Measurements from ENCODE around the gene VDAC1. TPM values are rescaled to one million over a fixed set of nuclear protein-coding genes. Genes with fewer than 3 reads are reported as not detected.

Gene VDAC1
- total and polyA plus RNA-seq, 2 donors (not counting 1 experiment from before 2014, with no cell fraction given) = 27.8 to 60.7 TPM

- ChIA-PET CTCF (interaction anchor here (0.7 to 1.4 kb wide), 11 partner anchors 10 to 886 kb away, joined by 3 to 8 read pairs (median 4); no protein-coding TSS in a partner anchor), POLR2A (no interaction called here)
- ATAC-seq (ENCODE audit: low read depth) (no peak), DNase-seq (peak; percentile 45)
- H3K4me1 ChIP-seq (ENCODE audit: control insufficient read depth in 2 of 2, insufficient read depth in 2 of 2, low read length in 2 of 2) = peaks cover 16 to 30% of the 10 kb centered on the region in 2 donors
- H4K20me1 ChIP-seq (ENCODE audit: control insufficient read depth, insufficient read depth, low read length, poor library complexity, severe bottlenecking) = peaks cover 72% of the 10 kb centered on the region
- H3K9me3 Mint-ChIP-seq (ENCODE audit: insufficient read depth) = no peaks in the 10 kb centered on the region
- H3K27me3 Mint-ChIP-seq = no peaks in the 10 kb centered on the region
- H3K27ac Mint-ChIP-seq = no peak overlapping the region
- H3K36me3 ChIP-seq (replicated peaks in 1 of 2; ENCODE audit: control extremely low read depth in 1 of 2, control insufficient read depth in 1 of 2, extremely low read depth in 1 of 2, insufficient read depth in 2 of 2, low read length in 1 of 2) = peaks cover 2 to 4% of the 10 kb centered on the region in 2 experiments
- no peaks in the 10 kb centered on the region for H3K27me3 ChIP-seq (replicated peaks in 1 of 4; ENCODE audit: control extremely low read depth in 1 of 4, control insufficient read depth in 3 of 4, insufficient read depth in 4 of 4, low read length in 3 of 4)
- H2AFZ ChIP-seq (ENCODE audit: insufficient read depth, low read depth, low read length, poor library complexity, severe bottlenecking) = no peak overlapping the region
- peaks cover 99% of the 10 kb centered on the region for H3K79me2 ChIP-seq (ENCODE audit: control insufficient read depth, insufficient read depth, low read length)
- H3K4me3 ChIP-seq (ENCODE audit: control extremely low read depth in 1 of 5, extremely low read depth in 1 of 5, insufficient read depth in 1 of 5, low read depth in 2 of 5, low read length in 4 of 5) = no peak overlapping the region
- no peak for TF ChIP-seq EZH2 (IDR thresholded peaks at IDR 0.05; ENCODE audit: borderline replicate concordance, insufficient read depth, low read depth, low read length, poor library complexity, severe bottlenecking)
- peak; percentile 72 for TF ChIP-seq CTCF (IDR thresholded peaks at IDR 0.05)
- peak overlapping the region; percentile 17 for H3K4me2 ChIP-seq (replicated peaks; ENCODE audit: low read depth, low read length, poor library complexity, severe bottlenecking)
- no peaks in the 10 kb centered on the region for H3K9me3 ChIP-seq (ENCODE audit: control extremely low read depth in 1 of 3, control insufficient read depth in 2 of 3, insufficient read depth in 1 of 3, low read length in 2 of 3)
- intact Hi-C loops (cut with micrococcal nuclease) = no loop called here
- H3K4me3 Mint-ChIP-seq = no peak overlapping the region
- H3K4me1 Mint-ChIP-seq = peaks cover 76% of the 10 kb centered on the region
- WGBS (ENCODE audit: insufficient coverage) = 78% methylated on average over 1 of the region's 3 CpGs
- H3K9ac ChIP-seq (ENCODE audit: low read length) = no peak overlapping the region
- no peak overlapping the region for H3K27ac ChIP-seq (ENCODE audit: low read length in 2 of 2)
Measured at GRCh38 chr5:133996683-133997252, 8.0 kb downstream of the VDAC1 start.

GRCh38 chr5:133995883-133996563 lies 8.8 kb downstream of the VDAC1 start:
- intact Hi-C loops (cut with micrococcal nuclease) = no loop called here
- ATAC-seq (ENCODE audit: low read depth) = no peak
- POLR2A ChIA-PET = no interaction called here

More at GRCh38 chr5:133995883-133996563, 8.8 kb downstream of the VDAC1 start:
- no peaks in the 10 kb centered on the region for H3K9me3 Mint-ChIP-seq (ENCODE audit: insufficient read depth)
- Histone ChIP-seq H2AFZ (ENCODE audit: insufficient read depth, low read depth, low read length, poor library complexity, severe bottlenecking) (no peak overlapping the region), H3K9ac (ENCODE audit: low read length) (no peak overlapping the region), H3K4me3 (ENCODE audit: control extremely low read depth in 1 of 5, extremely low read depth in 1 of 5, insufficient read depth in 1 of 5, low read depth in 2 of 5, low read length in 4 of 5) (no peak overlapping the region), H3K27me3 (replicated peaks in 1 of 4; ENCODE audit: control extremely low read depth in 1 of 4, control insufficient read depth in 3 of 4, insufficient read depth in 4 of 4, low read length in 3 of 4) (no peaks in the 10 kb centered on the region), H3K79me2 (ENCODE audit: control insufficient read depth, insufficient read depth, low read length) (peaks cover 99% of the 10 kb centered on the region), H3K4me1 (ENCODE audit: control insufficient read depth in 2 of 2, insufficient read depth in 2 of 2, low read length in 2 of 2) (peaks cover 16 to 28% of the 10 kb centered on the region in 2 donors), H3K4me2 (replicated peaks; ENCODE audit: low read depth, low read length, poor library complexity, severe bottlenecking) (peak overlapping the region; percentile 13), H3K36me3 (replicated peaks in 1 of 2; ENCODE audit: control extremely low read depth in 1 of 2, control insufficient read depth in 1 of 2, extremely low read depth in 1 of 2, insufficient read depth in 2 of 2, low read length in 1 of 2) (peaks cover 2 to 9% of the 10 kb centered on the region in 2 experiments), H3K27ac (ENCODE audit: low read length in 2 of 2) (no peak overlapping the region), H3K9me3 (ENCODE audit: control extremely low read depth in 1 of 3, control insufficient read depth in 2 of 3, insufficient read depth in 1 of 3, low read length in 2 of 3) (no peaks in the 10 kb centered on the region), H4K20me1 (ENCODE audit: control insufficient read depth, insufficient read depth, low read length, poor library complexity, severe bottlenecking) (peaks cover 66% of the 10 kb centered on the region)
- H3K4me1 Mint-ChIP-seq = peaks cover 72% of the 10 kb centered on the region
- WGBS (ENCODE audit: insufficient coverage) = 43% methylated on average over 3 of the region's 7 CpGs
- CTCF ChIA-PET = interaction anchor here (0.7 to 1.4 kb wide), 12 partner anchors 9 to 924 kb away, joined by 3 to 8 read pairs (median 4); partner anchors contain the start of gene VDAC1
- H3K4me3 Mint-ChIP-seq = no peak overlapping the region
- no peaks in the 10 kb centered on the region for H3K27me3 Mint-ChIP-seq
- H3K27ac Mint-ChIP-seq = no peak overlapping the region
- no peak for TF ChIP-seq EZH2 (IDR thresholded peaks at IDR 0.05; ENCODE audit: borderline replicate concordance, insufficient read depth, low read depth, low read length, poor library complexity, severe bottlenecking)
- TF ChIP-seq CTCF (IDR thresholded peaks at IDR 0.05) = no peak
- no peak for DNase-seq
